Measurements from ENCODE around the gene AGPAT3. TPM values are rescaled to one million over a fixed set of nuclear protein-coding genes. Genes with fewer than 3 reads are reported as not detected.

AGPAT3 gene
- total RNA-seq, 6 donors from 2014 or later, result 55.0 to 102 (median 70.0) TPM

- H3K36me3 ChIP-seq, result peaks cover 0 to 8% (median 0%) of the 10 kb centered on the region in 4 donors
- H3K27ac ChIP-seq, result peak overlapping the region; percentile 88 to 98 (median 92)
- H3K9me3 ChIP-seq, result no peaks in the 10 kb centered on the region
- H3K27me3 ChIP-seq, result no peaks in the 10 kb centered on the region
- no peak for TF ChIP-seq POLR2AphosphoS5 (IDR thresholded peaks at IDR 0.05)
- no peak for TF ChIP-seq EP300 (IDR thresholded peaks at IDR 0.05)
- TF ChIP-seq POLR2A (IDR thresholded peaks at IDR 0.05), result no peak
- TF ChIP-seq, protein P1, sequence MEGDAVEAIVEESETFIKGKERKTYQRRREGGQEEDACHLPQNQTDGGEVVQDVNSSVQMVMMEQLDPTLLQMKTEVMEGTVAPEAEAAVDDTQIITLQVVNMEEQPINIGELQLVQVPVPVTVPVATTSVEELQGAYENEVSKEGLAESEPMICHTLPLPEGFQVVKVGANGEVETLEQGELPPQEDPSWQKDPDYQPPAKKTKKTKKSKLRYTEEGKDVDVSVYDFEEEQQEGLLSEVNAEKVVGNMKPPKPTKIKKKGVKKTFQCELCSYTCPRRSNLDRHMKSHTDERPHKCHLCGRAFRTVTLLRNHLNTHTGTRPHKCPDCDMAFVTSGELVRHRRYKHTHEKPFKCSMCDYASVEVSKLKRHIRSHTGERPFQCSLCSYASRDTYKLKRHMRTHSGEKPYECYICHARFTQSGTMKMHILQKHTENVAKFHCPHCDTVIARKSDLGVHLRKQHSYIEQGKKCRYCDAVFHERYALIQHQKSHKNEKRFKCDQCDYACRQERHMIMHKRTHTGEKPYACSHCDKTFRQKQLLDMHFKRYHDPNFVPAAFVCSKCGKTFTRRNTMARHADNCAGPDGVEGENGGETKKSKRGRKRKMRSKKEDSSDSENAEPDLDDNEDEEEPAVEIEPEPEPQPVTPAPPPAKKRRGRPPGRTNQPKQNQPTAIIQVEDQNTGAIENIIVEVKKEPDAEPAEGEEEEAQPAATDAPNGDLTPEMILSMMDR (IDR thresholded peaks at IDR 0.05), result no peak
- DNase-seq (peak; percentile 45 to 90), ATAC-seq (ENCODE audit: low FRiP score in 2 of 2) (peak in 1 of 2 donors; percentile 71)
- H3K4me3 ChIP-seq, result peak overlapping the region; percentile 74 to 94 (median 90)
- WGBS, 2 donors, result 5% methylated on average over 16 of the region's 16 CpGs
- H3K4me1 ChIP-seq, result peaks cover 24 to 34% (median 29%) of the 10 kb centered on the region in 4 donors
Measured at GRCh38 chr21:43866260-43866629, 1.2 kb downstream of the AGPAT3 start.

DNA sequence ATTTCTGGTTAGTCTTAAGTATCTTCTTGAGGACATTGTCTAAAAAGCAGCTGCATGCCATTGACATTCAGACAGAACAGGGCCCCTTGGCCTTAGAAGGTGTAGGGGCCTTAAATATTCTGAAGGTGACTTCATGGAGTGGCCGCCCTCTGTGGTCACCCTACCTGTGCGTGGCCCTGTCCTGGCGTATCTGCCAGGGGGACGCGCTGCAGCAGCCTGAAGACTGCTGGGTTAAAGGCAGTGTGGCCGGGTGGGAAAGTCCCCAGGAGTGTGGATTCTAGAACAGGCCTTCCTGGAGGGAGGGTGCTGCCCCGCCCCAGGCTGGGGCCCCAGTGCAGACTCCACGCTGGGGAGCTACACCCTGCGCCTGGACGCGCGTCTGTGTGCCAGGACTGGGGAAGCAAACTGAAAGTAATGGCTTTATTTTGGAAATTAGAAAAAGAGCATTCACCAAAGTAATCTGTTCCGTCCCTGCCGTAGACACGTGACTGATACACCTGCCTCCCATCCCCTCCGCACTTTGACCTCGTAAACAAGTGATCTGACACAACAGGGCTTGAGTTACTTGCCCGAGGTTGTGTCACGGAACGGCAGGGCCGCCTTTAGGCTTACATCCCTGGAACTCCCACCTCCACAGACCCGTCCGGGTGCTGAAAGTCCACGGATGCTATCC lies 1.8 kb downstream of the AGPAT3 start:
- ATAC-seq (ENCODE audit: low FRiP score in 2 of 2) (peak; percentile 35 to 71), DNase-seq (peak; percentile 76 to 85)
- Histone ChIP-seq H3K9me3 (no peaks in the 10 kb centered on the region), H3K36me3 (peaks cover 0 to 8% (median 0%) of the 10 kb centered on the region in 4 donors), H3K4me3 (peak overlapping the region; percentile 74 to 94 (median 90)), H3K27me3 (no peaks in the 10 kb centered on the region), H3K4me1 (peaks cover 24 to 29% (median 27%) of the 10 kb centered on the region in 4 donors), H3K27ac (peak overlapping the region; percentile 88 to 98 (median 92))
- TF ChIP-seq POLR2A (IDR thresholded peaks at IDR 0.05) (peak in 1 of 4 donors; percentile 31), POLR2AphosphoS5 (IDR thresholded peaks at IDR 0.05) (peak in 1 of 2 donors; percentile 49), EP300 (IDR thresholded peaks at IDR 0.05) (no peak)
- WGBS, 2 donors, result 57 to 63% methylated on average over 18 to 24 of the region's 24 CpGs

- peak overlapping the region; percentile 88 to 98 (median 92) for H3K27ac ChIP-seq
- peak overlapping the region in 3 of 4 donors; percentile 87 to 94 (median 93) for H3K4me3 ChIP-seq
Measured at GRCh38 chr21:43867332-43867703, 2.3 kb downstream of the AGPAT3 start.

GRCh38 chr21:43867948-43868347 lies 2.9 kb downstream of the AGPAT3 start:
- no peaks in the 10 kb centered on the region for H3K27me3 ChIP-seq
- WGBS, 2 donors, result 77 to 87% methylated on average over 6 of the region's 6 CpGs
- TF ChIP-seq, protein P1 (IDR thresholded peaks at IDR 0.05), result no peak
- TF ChIP-seq EP300 (IDR thresholded peaks at IDR 0.05) (no peak), POLR2A (IDR thresholded peaks at IDR 0.05) (no peak)
- H3K4me3 ChIP-seq, result no peak overlapping the region
- ATAC-seq (ENCODE audit: low FRiP score in 2 of 2), result no peak
- no peak for DNase-seq
- peaks cover 25 to 36% (median 27%) of the 10 kb centered on the region in 4 donors for H3K4me1 ChIP-seq
- peak overlapping the region in 1 of 4 donors; percentile 94 for H3K27ac ChIP-seq
- H3K36me3 ChIP-seq, result peaks cover 0 to 11% (median under 1%) of the 10 kb centered on the region in 4 donors
- H3K9me3 ChIP-seq, result no peaks in the 10 kb centered on the region

More at GRCh38 chr21:43867332-43867703, 2.3 kb downstream of the AGPAT3 start:
- WGBS, 2 donors, result 76 to 88% methylated on average over 4 to 6 of the region's 6 CpGs
- TF ChIP-seq EP300 (IDR thresholded peaks at IDR 0.05) (no peak), POLR2AphosphoS5 (IDR thresholded peaks at IDR 0.05) (no peak), POLR2A (IDR thresholded peaks at IDR 0.05) (no peak)
- TF ChIP-seq, protein P1 (IDR thresholded peaks at IDR 0.05), result no peak
- ATAC-seq (ENCODE audit: low FRiP score in 2 of 2) (no peak), DNase-seq (no peak)
- Histone ChIP-seq H3K9me3 (no peaks in the 10 kb centered on the region), H3K4me1 (peaks cover 24 to 34% (median 26%) of the 10 kb centered on the region in 4 donors), H3K36me3 (peaks cover 0 to 8% (median 0%) of the 10 kb centered on the region in 4 donors), H3K27me3 (no peaks in the 10 kb centered on the region)

- ATAC-seq (ENCODE audit: low FRiP score in 2 of 2) (no peak), DNase-seq (no peak)
- H3K4me3 ChIP-seq, result no peak overlapping the region
- no peaks in the 10 kb centered on the region for H3K9me3 ChIP-seq
- H3K36me3 ChIP-seq, result peaks cover 0 to 15% (median 2%) of the 10 kb centered on the region in 4 donors
- H3K27me3 ChIP-seq, result no peaks in the 10 kb centered on the region
- H3K4me1 ChIP-seq, result peaks cover 25 to 36% (median 27%) of the 10 kb centered on the region in 4 donors
- WGBS, 2 donors, result 67 to 84% methylated on average over 6 of the region's 6 CpGs
- TF ChIP-seq EP300 (IDR thresholded peaks at IDR 0.05), result no peak
- TF ChIP-seq, protein P1 (IDR thresholded peaks at IDR 0.05), result no peak
- H3K27ac ChIP-seq, result no peak overlapping the region
Measured at GRCh38 chr21:43868461-43868860, 3.4 kb downstream of the AGPAT3 start.

All from upper lobe of left lung (tissue), 6 donors.